ENCODE measurements around the gene ALG12. TPM values are rescaled to one million over a fixed set of nuclear protein-coding genes. Genes with fewer than 3 reads are reported as not detected.

Gene ALG12
- total RNA-seq, 4 donors from 2014 or later, result 12.8 to 16.6 (median 13.0) TPM

- peaks cover 6 to 48% (median 17%) of the 10 kb centered on the region in 3 donors for H3K9me3 ChIP-seq
- no peaks in the 10 kb centered on the region for H3K4me1 ChIP-seq
- no peak for TF ChIP-seq POLR2A (IDR thresholded peaks at IDR 0.05)
- TF ChIP-seq, protein P1, sequence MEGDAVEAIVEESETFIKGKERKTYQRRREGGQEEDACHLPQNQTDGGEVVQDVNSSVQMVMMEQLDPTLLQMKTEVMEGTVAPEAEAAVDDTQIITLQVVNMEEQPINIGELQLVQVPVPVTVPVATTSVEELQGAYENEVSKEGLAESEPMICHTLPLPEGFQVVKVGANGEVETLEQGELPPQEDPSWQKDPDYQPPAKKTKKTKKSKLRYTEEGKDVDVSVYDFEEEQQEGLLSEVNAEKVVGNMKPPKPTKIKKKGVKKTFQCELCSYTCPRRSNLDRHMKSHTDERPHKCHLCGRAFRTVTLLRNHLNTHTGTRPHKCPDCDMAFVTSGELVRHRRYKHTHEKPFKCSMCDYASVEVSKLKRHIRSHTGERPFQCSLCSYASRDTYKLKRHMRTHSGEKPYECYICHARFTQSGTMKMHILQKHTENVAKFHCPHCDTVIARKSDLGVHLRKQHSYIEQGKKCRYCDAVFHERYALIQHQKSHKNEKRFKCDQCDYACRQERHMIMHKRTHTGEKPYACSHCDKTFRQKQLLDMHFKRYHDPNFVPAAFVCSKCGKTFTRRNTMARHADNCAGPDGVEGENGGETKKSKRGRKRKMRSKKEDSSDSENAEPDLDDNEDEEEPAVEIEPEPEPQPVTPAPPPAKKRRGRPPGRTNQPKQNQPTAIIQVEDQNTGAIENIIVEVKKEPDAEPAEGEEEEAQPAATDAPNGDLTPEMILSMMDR (IDR thresholded peaks at IDR 0.05), result no peak
- H3K4me3 ChIP-seq, result no peak overlapping the region
- intact Hi-C loops (cut with DNase I), result no loop called here
- no peaks in the 10 kb centered on the region for H3K27me3 ChIP-seq
- no peak overlapping the region for H3K27ac ChIP-seq
- 86 to 91% methylated on average over 8 of the region's 8 CpGs for WGBS, 2 donors
- DNase-seq, result no peak
- peaks cover 0 to 45% (median 0%) of the 10 kb centered on the region in 3 donors for H3K36me3 ChIP-seq
Observed at GRCh38 chr22:49866646-49867045, 51.6 kb downstream of the ALG12 start.

DNA sequence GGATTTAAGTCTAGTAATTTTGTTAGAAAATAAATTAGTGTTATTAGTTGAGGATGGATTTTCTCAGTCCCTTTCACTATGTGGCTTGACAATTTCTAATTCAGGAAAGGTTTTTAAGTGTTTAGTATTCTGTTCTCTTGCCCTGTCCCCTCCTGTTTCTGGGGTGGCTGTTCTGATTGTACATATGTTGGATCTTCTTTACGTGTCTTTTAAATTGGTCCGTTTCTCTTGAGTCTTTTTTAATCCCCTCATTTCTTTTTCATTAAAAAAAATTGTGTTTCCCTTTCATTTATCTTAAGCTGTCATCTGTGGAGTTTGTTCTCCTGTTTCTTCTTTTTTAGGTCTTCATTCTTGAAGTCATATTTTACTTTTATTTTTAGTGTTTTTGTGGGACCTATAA is 52.1 kb downstream of the ALG12 start:
- intact Hi-C loops (cut with DNase I), result no loop called here
- TF ChIP-seq POLR2A (IDR thresholded peaks at IDR 0.05), result no peak
- TF ChIP-seq, protein P1 (IDR thresholded peaks at IDR 0.05), result no peak
- 18 to 65% methylated on average over 2 of the region's 2 CpGs for WGBS, 2 donors
- peaks cover 0 to 45% (median 0%) of the 10 kb centered on the region in 3 donors for H3K36me3 ChIP-seq
- no peak overlapping the region for H3K27ac ChIP-seq
- no peak for DNase-seq
- H3K9me3 ChIP-seq, result peaks cover 6 to 48% (median 17%) of the 10 kb centered on the region in 3 donors
- no peak overlapping the region for H3K4me3 ChIP-seq
- H3K4me1 ChIP-seq, result no peaks in the 10 kb centered on the region
- no peaks in the 10 kb centered on the region for H3K27me3 ChIP-seq

- Histone ChIP-seq H3K4me3 (no peak overlapping the region), H3K9me3 (peaks cover 6 to 45% (median 17%) of the 10 kb centered on the region in 3 donors), H3K27ac (no peak overlapping the region), H3K27me3 (no peaks in the 10 kb centered on the region), H3K4me1 (no peaks in the 10 kb centered on the region), H3K36me3 (peaks cover 0 to 45% (median 0%) of the 10 kb centered on the region in 3 donors)
- DNase-seq, result no peak
- intact Hi-C loops (cut with DNase I), result no loop called here
- no peak for TF ChIP-seq POLR2A (IDR thresholded peaks at IDR 0.05)
- WGBS, 2 donors, result 92% methylated on average over 9 to 16 of the region's 17 CpGs
Observed at GRCh38 chr22:49865156-49865555, 53.1 kb downstream of the ALG12 start.

- peaks cover 6 to 33% (median 17%) of the 10 kb centered on the region in 3 donors for H3K9me3 ChIP-seq
- H3K4me3 ChIP-seq, result no peak overlapping the region
- peaks cover 0 to 36% (median 0%) of the 10 kb centered on the region in 3 donors for H3K36me3 ChIP-seq
- no peaks in the 10 kb centered on the region for H3K27me3 ChIP-seq
- intact Hi-C loops (cut with DNase I), result no loop called here
- H3K4me1 ChIP-seq, result no peaks in the 10 kb centered on the region
- DNase-seq, result no peak
- no peak overlapping the region for H3K27ac ChIP-seq
- 83 to 93% methylated on average over 6 to 7 of the region's 7 CpGs for WGBS, 2 donors
- TF ChIP-seq POLR2A (IDR thresholded peaks at IDR 0.05), result no peak
- TF ChIP-seq, protein P1 (IDR thresholded peaks at IDR 0.05), result no peak
Observed at GRCh38 chr22:49863931-49864330, 54.3 kb downstream of the ALG12 start.

DNA sequence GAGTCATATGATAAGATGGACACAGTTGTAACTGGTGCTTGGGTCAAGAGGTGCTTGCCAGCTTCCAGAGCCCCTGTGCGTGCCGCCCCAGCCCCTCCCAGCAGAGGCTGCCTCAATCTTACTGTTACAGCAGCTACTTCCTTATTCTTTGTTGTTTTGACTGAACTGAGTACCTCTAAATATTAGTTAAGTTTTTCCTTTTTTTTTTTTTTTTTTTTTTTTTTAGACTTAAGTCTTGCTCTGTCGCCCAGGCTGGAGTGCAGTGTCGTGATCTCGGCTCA is 55.8 kb downstream of the ALG12 start:
- peaks cover 6 to 26% (median 15%) of the 10 kb centered on the region in 3 donors for H3K9me3 ChIP-seq
- no peaks in the 10 kb centered on the region for H3K27me3 ChIP-seq
- intact Hi-C loops (cut with DNase I), result no loop called here
- TF ChIP-seq POLR2A (IDR thresholded peaks at IDR 0.05), result no peak
- TF ChIP-seq, protein P1 (IDR thresholded peaks at IDR 0.05), result no peak
- H3K27ac ChIP-seq, result no peak overlapping the region
- H3K4me3 ChIP-seq, result no peak overlapping the region
- 88 to 90% methylated on average over 2 to 5 of the region's 5 CpGs for WGBS, 2 donors
- H3K36me3 ChIP-seq, result peaks cover 0 to 31% (median 0%) of the 10 kb centered on the region in 3 donors
- DNase-seq, result no peak
- no peaks in the 10 kb centered on the region for H3K4me1 ChIP-seq

Data from esophagus squamous epithelium (tissue), 5 donors.